SIG-M5 treated with dmso at 0.1 percent for 504 hours (cell line): ENCODE data around the gene SCTR.
A peak's percentile ranks its signal among the peaks of the same experiment; 100 is the strongest.

ENCODE experiments used
- DNase-seq: peaks from one replicate; lab custom pipeline; 2025; ENCODE audit not compliant: unreplicated experiment; lab: John Stamatoyannopoulos, UW

Gene SCTR

GRCh38 chr2:119523952-119524694, at the start of gene SCTR:
Gene SCTR, minus strand, starts transcription at chr2:119524483. Its CDS starts 257 bp downstream, at chr2:119524226.
- no peak for DNase-seq

- no peak for DNase-seq
Observed at GRCh38 chr2:119567292-119567691, 43.0 kb upstream of the SCTR start.

- DNase-seq: no peak
Observed at GRCh38 chr2:119565481-119565880, 41.2 kb upstream of the SCTR start.

GRCh38 chr2:119553687-119554344, 29.5 kb upstream of the SCTR start:
- DNase-seq: no peak

GRCh38 chr2:119552902-119553301, 28.6 kb upstream of the SCTR start:
- no peak for DNase-seq

GRCh38 chr2:119550856-119551255, 26.6 kb upstream of the SCTR start:
- no peak for DNase-seq

- no peak for DNase-seq
Observed at GRCh38 chr2:119550346-119550745, 26.1 kb upstream of the SCTR start.

GRCh38 chr2:119549241-119549640, 25.0 kb upstream of the SCTR start:
- DNase-seq: no peak

GRCh38 chr2:119548516-119549120, 24.3 kb upstream of the SCTR start:
- no peak for DNase-seq

- no peak for DNase-seq
Observed at GRCh38 chr2:119546447-119546767, 22.1 kb upstream of the SCTR start.

- no peak for DNase-seq
Observed at GRCh38 chr2:119545754-119546446, 21.6 kb upstream of the SCTR start.

- DNase-seq: no peak
Observed at GRCh38 chr2:119544939-119545475, 20.7 kb upstream of the SCTR start.

GRCh38 chr2:119544075-119544938, 20.0 kb upstream of the SCTR start, which contains the start of gene CFAP221:
Gene CFAP221, plus strand, starts transcription at chr2:119544449. Its CDS starts 1,683 bp downstream, at chr2:119546132.
- DNase-seq: peak; percentile 48

GRCh38 chr2:119541476-119541875, 17.2 kb upstream of the SCTR start:
- DNase-seq: no peak

GRCh38 chr2:119537792-119538191, 13.5 kb upstream of the SCTR start:
- DNase-seq: no peak

- DNase-seq: no peak
Observed at GRCh38 chr2:119536707-119537106, 12.4 kb upstream of the SCTR start.

GRCh38 chr2:119536211-119536610, 11.9 kb upstream of the SCTR start:
- no peak for DNase-seq

- DNase-seq: no peak
Observed at GRCh38 chr2:119533560-119533959, 9.3 kb upstream of the SCTR start.

GRCh38 chr2:119531292-119531691, 7.0 kb upstream of the SCTR start:
- no peak for DNase-seq

GRCh38 chr2:119527999-119528398, 3.7 kb upstream of the SCTR start:
- DNase-seq: no peak
